ENCODE data around the gene PSD4. TPM values are rescaled to one million over a fixed set of nuclear protein-coding genes. Genes with fewer than 3 reads are reported as not detected.

PSD4 gene
- total RNA-seq, 1 donor from 2014 or later = 1.3 TPM

DNA sequence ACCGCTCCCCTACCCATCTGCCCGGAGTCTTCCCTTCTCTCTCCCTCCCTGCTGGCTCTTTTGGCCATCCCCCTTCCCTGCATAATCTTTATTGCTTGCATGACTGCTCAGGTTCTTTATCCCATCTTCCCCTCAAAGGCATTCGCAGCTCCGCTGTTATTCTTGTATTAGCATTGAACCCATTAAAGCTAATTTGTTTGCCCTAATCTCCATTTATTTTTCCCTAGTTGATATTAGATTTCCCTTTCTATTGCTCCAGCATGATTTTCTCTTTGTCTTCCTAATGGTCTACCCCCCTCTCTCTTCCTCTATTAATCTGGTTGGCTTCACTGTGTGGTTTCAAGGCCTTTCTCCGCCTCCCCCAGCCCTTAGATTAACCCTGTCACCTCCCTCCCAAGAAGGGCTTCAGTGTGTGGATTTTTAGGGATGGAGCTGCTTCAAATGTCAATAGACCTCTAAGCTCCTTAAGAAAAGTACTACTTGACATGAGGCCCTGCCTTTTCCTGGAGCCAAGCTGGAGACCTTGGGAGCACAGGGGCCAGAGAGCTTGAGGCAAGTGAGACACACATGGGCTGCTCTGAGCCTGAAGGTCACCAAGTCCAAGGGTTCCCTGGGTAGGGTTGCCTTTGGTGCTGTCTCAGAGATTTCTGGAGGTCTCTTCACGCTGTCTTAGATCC, 84.8 kb downstream of the PSD4 start:
- DNase-seq (ENCODE audit: extremely low read depth, low read depth, low spot score) = no peak

Other genes starting within 250 kb of the PSD4 start
- gene IL36G, start 196.0 kb upstream of the PSD4 start, total RNA-seq = not detected in 2 replicates
- not detected in 2 replicates for gene IL36A, start 168.5 kb upstream of the PSD4 start, total RNA-seq
- gene IL36B, start 121.1 kb upstream of the PSD4 start, total RNA-seq = not detected in 2 replicates
- not detected in 2 replicates for gene IL36RN, start 114.8 kb upstream of the PSD4 start, total RNA-seq
- not detected in 2 replicates for gene IL1F10, start 106.0 kb upstream of the PSD4 start, total RNA-seq
- not detected in 2 replicates for gene IL1RN, start 46.4 kb upstream of the PSD4 start, total RNA-seq
- 21.9 and 30.2 TPM in 2 replicates for gene PAX8, start 105.0 kb downstream of the PSD4 start, total RNA-seq